Hypothalamus (tissue), 51 donors: ENCODE measurements around the gene COX17.

Experiments
- DNase-seq, 51 donors: peaks; one replicate each; lab custom pipeline; 2025; lab: John Stamatoyannopoulos, UW

The COX17 gene

GRCh38 chr3:119675188-119675874 is 1.9 kb downstream of the COX17 start:
- no peak for DNase-seq

- DNase-seq: no peak
Observed at GRCh38 chr3:119673875-119674274, 3.3 kb downstream of the COX17 start.

GRCh38 chr3:119672776-119673175 is 4.4 kb downstream of the COX17 start:
- DNase-seq: no peak

DNA sequence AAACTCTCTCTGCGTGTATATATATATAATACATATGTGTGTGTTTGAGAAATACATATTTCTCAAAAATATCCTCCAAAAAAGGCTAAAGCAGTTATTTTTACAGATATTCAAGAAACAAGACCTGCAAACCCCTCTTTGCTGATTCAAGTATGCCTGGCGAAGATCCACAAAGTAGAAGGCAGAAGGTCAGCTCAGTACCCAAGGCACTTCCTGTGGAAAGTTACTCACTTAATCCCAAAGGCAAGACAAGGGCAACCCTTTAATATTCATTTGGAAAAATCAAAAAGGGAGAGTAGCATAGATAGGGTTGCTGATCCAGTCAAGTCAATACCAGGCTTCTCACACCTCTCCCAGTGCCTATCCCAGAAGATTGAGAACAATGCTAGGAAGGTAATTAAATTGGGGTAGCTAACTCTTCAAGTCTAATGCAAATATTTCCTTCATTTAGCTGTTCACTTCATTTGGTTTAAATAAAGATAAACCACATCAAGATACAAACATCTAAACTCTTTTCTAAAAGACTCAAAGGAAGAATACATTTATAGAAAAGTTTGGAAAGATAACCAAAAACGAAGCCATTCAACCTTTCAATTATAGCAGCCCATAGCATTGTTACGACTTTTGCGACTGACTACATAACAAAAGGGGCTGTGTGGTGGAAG is 7.2 kb downstream of the COX17 start:
- no peak for DNase-seq

DNA sequence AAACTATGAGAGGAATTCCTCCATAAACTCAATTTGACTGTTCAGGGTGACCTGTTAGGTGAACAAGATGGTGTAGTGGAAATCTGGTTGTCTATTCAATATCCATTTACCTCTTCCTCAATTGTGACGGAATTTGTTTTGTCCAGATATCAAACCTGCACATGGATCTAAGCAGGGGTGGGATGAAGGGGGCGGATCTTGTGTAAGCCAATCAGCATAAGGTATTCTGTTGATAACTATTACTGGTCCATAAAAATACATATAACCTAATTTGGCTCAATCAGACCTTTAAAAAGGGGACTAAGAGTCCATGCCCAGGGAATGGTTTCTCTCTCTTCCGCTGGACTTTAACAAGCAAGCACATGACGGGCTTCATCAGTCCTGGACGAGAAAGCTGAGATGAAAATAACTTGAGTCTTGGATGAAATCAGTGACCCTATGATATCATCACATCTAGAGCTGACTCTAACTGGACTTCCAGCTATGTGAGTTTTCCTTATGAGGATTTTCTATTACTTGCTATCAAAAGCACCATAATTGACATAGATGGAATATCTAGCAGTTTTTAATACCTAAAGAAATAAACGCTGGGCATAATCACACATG is 11.1 kb downstream of the COX17 start:
- DNase-seq: no peak

DNA sequence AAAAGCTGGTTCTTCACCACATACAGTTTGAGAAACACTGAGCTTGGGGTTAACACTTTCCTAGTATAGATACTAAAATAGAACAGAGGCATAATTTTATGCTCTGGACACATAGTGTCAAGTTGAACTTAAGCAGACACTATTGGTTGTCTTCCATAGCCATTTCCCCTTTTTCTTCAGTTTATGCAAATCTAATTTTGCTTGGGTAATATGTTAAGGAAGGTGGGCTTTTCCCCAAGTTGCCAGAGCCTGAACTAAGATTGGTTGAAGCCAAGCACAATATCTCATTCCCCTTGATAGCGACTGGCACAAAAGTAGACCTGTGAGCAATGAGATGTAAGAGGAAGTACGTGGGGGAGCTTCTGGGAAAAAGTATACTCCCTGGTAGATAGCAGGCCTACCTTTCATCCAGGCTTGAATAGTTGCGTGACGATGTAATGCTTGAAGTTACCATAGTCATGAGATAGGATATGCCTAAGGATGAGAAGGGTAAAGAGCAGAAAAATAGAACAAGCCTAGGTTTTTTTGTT is 12.3 kb downstream of the COX17 start:
- DNase-seq: no peak

- DNase-seq: no peak
Observed at GRCh38 chr3:119664370-119664769, 12.8 kb downstream of the COX17 start.

GRCh38 chr3:119663885-119664284 is 13.3 kb downstream of the COX17 start:
- no peak for DNase-seq

GRCh38 chr3:119662604-119663373 is 14.4 kb downstream of the COX17 start:
- DNase-seq: no peak

- no peak for DNase-seq
Observed at GRCh38 chr3:119660474-119661440, 16.4 kb downstream of the COX17 start, which contains the start of gene POPDC2. TSS of gene POPDC2 (minus strand) at chr3:119660589. CDS start at chr3:119660423, 166 bp downstream.

DNA sequence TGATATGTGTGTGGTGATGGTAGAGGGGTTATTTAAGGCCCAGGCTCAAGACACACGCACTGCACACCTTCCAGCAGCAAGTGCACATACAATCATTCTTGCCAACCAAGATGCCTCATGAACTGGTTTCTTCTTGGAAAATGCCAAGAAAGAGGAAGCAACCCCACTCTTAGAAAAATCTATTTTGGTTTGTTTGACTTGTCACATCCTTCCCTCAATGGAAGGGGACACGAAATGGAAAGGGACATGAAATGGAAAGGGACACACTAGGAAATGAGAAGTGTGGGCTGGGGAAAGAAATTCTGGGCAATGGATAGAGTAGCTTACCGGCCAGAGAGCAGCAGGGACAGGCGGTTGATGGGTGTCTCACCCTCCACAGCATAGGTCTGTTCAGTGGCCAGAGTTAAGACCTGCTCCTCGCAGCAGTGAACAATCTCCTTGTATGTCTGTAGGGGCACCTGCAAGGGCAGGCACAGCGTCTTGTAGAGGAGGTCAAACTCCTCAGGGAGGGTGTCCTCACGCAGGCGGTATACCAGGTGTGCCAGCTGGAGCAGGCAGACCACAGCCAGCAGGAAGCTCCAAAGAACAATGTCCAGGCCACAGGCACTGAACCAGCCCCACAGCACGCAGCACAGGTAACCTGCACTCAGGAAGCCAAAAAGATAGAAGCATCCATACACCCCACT is 17.5 kb downstream of the COX17 start:
- no peak for DNase-seq

DNA sequence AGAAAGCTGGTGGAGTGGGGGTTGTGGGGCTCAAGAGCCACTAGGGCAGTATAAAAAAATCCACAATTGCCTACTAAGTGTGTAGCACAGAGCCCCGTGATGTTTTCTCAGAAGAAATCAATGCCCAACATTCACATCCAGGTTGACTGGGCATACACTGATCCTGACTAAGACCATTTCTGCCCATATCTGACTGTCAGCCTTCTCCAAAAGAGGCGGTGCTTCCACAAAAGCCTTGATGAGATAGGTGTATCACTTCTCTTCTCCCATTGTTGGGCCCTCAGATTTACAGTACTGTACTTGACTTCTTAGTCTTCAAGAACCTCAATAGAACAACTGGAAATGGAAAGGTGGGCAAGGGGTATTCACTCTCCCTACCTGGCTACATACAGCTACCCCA is 18.2 kb downstream of the COX17 start:
- DNase-seq: no peak

GRCh38 chr3:119657887-119658702 is 19.1 kb downstream of the COX17 start:
- DNase-seq: no peak

DNA sequence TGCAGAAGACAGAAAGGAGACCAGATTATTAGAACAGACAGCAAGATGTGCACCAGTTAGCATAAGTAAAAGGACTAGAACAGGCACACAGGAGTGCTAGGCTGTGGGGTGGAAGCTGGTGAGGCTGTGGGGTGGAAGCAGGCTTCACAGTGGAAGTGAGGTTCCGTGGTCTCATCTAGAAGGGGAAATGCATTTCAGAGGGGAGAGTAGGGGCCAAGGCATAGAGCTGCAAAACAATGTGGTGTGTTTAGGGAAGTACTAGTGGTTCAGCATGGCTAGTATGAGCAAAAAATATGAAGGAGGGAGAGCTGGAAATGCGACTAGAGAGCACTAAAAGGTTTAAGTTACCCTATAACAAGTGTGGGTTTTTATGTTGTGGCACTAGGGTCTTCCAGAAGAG is 23.3 kb downstream of the COX17 start:
- no peak for DNase-seq

GRCh38 chr3:119652306-119653033 is 24.7 kb downstream of the COX17 start:
- no peak for DNase-seq

DNA sequence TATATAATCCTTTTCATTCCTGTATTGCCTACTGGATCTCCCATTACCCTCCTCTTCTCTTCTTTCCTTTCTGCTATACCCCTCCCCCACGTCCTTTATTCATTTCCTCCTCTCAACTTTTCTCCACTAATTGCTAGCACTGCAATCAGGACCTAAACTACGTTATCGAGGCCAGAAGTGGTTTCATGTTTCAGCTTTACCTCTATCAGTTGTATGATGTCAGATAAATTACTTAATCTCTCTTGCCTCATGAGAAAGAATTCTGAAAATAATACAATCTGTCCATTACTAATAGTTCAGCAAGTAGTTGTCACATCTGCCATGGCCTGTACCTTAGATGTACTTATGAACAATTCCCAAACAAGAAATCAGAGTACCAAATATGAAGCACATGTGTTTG is 27.4 kb downstream of the COX17 start:
- no peak for DNase-seq

DNA sequence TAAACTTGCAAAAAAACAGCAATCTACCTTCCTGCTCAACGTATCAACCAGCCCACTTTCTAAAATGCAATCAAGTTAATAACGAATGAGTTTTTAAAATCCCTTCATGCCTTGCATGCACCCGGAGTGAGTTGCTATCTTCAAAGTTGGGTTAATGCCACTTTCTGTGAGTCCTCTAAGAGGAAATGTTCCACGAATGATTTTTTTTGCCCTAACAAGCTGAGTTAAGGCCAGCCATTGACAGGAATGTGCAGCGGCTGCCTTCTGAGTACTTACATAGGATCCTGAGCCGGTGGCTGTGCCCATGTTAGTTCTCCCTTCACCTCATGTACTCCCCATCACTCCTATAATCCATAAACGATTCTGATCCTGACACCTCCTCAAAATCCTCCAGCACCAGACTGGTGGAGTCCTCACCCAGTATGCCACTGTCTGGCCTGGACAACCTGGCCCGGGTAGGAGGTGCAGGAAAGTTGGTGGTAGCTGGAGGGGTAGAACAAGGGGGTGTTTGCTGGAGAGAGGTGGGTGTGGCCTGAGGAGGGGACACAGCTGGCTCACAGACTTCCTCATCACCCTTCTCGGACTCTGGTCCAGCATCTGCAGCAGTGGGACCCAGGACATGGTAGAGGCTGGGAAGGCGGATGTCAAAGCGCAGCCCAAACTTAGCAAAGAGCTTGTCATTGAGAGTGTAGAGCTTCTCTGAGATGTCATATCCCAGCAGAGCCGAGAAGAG is 29.2 kb downstream of the COX17 start:
- DNase-seq: no peak
